Gastroesophageal sphincter (tissue), 4 donors: ENCODE results near the gene POLR3F. TPM values are rescaled to one million over a fixed set of nuclear protein-coding genes. Genes with fewer than 3 reads are reported as not detected.
"Not testable (repeated sequence)": the region's sequence is repeated elsewhere in the genome, so short reads cannot be mapped to it uniquely, and the experiment has no call there.

Experiments used
- ATAC-seq: fragments of 150-250 bp; one replicate; pipeline ENCODE4 v1.9.1; 2016; ENCODE audit warnings: mild to moderate bottlenecking, moderate library complexity
- H3K27ac ChIP-seq, 4 donors: fragments of 200-600 bp; sonication (generic) in 3 of 4; 1 replicate in 3 of 4; 2 replicates in 1 of 4; pipeline ENCODE4 v1.5.1; 2016 to 2019
- H3K27me3 ChIP-seq: fragments of 200-600 bp; sonication (generic); one replicate; pipeline ENCODE4 v1.5.1; 2019
- H3K36me3 ChIP-seq, 2 donors: fragments of 200-600 bp; sonication (generic); one replicate each; pipeline ENCODE4 v1.5.1; 2019; ENCODE audit warnings: control low read depth in 1 of 2
- H3K4me1 ChIP-seq, 3 donors: fragments of 200-600 bp; sonication (generic); 1 replicate in 2 of 3; 2 replicates in 1 of 3; pipeline ENCODE4 v1.5.1; 2016 to 2019; ENCODE audit warnings: control low read depth in 2 of 3
- H3K4me3 ChIP-seq, 2 donors: fragments of 200-600 bp; sonication (generic); one replicate each; pipeline ENCODE4 v1.5.1; 2019; ENCODE audit warnings: mild to moderate bottlenecking in 1 of 2, moderate library complexity in 1 of 2
- H3K9me3 ChIP-seq, 3 donors: fragments of 200-600 bp; sonication (generic); one replicate each; pipeline ENCODE4 v1.5.1; 2017 to 2019; ENCODE audit warnings: control low read depth in 2 of 3
- EP300 ChIP-seq: sonication (generic); formaldehyde crosslinking; IDR thresholded peaks from one replicate; pipeline ENCODE4 v1.6.1; 2017; ENCODE audit warnings: antibody characterized with exemption, mild to moderate bottlenecking
- POLR2A ChIP-seq, 2 donors: fragments of 450-650 bp; IDR thresholded peaks; one replicate each; pipeline ENCODE4 v1.6.1; 2017; ENCODE audit warnings: antibody characterized with exemption in 2 of 2, mild to moderate bottlenecking in 2 of 2, moderate library complexity in 1 of 2
- POLR2AphosphoS5 ChIP-seq: sonication (generic); formaldehyde crosslinking; IDR thresholded peaks from one replicate; pipeline ENCODE4 v1.6.1; 2017; ENCODE audit warnings: antibody characterized with exemption
- WGBS, 2 donors: methylation state at CpG; one replicate each; pipeline ENCODE4 v1.1.5; 2018; ENCODE audit warnings: low coverage in 1 of 2; 5-methylcytosine and 5-hydroxymethylcytosine counted together
- total RNA-seq, 4 donors: library from RNA; depleted of rRNA; stranded (reverse); fragments of >200 nt; gene quantifications; one replicate each; pipeline ENCODE4 v1.1.0, GENCODE V29; 2016
- TF ChIP-seq, protein P1 (sequence below), 4 experiments: fragments of 200-600 bp in 2 of 4; fragments of 450-650 bp in 2 of 4; sonication (generic) in 1 of 4; IDR thresholded peaks; one replicate each; pipeline ENCODE4 v1.5.1; 2017 to 2019; ENCODE audit warnings: antibody characterized with exemption in 4 of 4, mild to moderate bottlenecking in 2 of 4, moderate library complexity in 2 of 4

The POLR3F gene
- total RNA-seq, 4 donors from 2014 or later = 8.7 to 16.4 (median 13.1) TPM

DNA sequence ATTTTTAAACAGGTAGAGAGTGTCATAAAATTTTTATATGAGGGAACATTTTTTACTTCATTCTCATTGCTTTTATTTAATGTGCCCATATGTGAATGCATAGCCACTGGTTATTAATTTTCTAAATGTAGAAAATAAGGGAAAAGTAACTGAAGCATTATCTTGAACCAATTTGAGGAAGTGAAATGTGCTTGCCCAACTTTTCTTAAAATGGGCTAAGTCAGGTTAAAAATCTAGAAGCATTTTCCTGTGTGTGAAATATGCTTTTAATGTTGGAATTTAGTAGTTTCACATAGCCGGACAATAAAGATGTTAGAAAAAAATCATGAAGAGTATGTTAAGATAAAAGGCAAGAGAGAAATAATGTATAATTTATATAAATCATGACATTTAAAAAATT, 44.4 kb downstream of the POLR3F start:
- H3K9me3 ChIP-seq = no peaks in the 10 kb centered on the region
- ATAC-seq = no peak
- TF ChIP-seq POLR2AphosphoS5 (no peak), EP300 (no peak), POLR2A (IDR thresholded peaks at IDR 0.05) (no peak)
- TF ChIP-seq, protein P1, sequence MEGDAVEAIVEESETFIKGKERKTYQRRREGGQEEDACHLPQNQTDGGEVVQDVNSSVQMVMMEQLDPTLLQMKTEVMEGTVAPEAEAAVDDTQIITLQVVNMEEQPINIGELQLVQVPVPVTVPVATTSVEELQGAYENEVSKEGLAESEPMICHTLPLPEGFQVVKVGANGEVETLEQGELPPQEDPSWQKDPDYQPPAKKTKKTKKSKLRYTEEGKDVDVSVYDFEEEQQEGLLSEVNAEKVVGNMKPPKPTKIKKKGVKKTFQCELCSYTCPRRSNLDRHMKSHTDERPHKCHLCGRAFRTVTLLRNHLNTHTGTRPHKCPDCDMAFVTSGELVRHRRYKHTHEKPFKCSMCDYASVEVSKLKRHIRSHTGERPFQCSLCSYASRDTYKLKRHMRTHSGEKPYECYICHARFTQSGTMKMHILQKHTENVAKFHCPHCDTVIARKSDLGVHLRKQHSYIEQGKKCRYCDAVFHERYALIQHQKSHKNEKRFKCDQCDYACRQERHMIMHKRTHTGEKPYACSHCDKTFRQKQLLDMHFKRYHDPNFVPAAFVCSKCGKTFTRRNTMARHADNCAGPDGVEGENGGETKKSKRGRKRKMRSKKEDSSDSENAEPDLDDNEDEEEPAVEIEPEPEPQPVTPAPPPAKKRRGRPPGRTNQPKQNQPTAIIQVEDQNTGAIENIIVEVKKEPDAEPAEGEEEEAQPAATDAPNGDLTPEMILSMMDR (IDR thresholded peaks at IDR 0.05) = no peak
- no peak overlapping the region for H3K4me3 ChIP-seq
- peaks cover 0 to 67% of the 10 kb centered on the region in 2 donors for H3K36me3 ChIP-seq
- 62 to 93% methylated on average over 1 of the region's 1 CpG for WGBS, 2 donors
- no peaks in the 10 kb centered on the region for H3K27me3 ChIP-seq
- peaks cover 0 to 20% (median 7%) of the 10 kb centered on the region in 3 donors for H3K4me1 ChIP-seq
- no peak overlapping the region for H3K27ac ChIP-seq

DNA sequence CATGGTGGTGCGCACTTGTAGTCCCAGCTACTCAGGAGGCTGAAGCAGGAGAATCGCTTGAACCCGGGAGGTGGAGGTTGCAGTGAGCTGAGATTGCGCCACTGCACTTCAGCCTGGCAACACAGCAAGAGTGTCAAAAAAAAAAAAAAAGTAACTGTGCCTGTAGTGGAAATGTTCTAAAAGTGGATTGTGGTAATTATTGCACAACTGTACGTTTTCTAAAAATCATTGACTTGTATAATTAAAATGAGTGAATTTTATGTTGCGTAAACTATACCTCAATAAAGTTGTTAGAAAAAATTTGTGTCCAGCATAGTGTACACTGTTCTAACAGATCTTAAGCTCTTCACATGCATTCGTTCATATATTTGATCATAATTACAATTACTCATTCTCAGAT, 46.0 kb downstream of the POLR3F start:
- Histone ChIP-seq H3K27me3 (no peaks in the 10 kb centered on the region), H3K27ac (no peak overlapping the region), H3K4me1 (peaks cover 0 to 12% (median 7%) of the 10 kb centered on the region in 3 donors), H3K36me3 (peaks cover 0 to 83% of the 10 kb centered on the region in 2 donors), H3K4me3 (no peak overlapping the region), H3K9me3 (no peaks in the 10 kb centered on the region)
- TF ChIP-seq POLR2A (IDR thresholded peaks at IDR 0.05) = no peak
- no peak for TF ChIP-seq EP300
- TF ChIP-seq, protein P1 (IDR thresholded peaks at IDR 0.05) = no peak
- TF ChIP-seq POLR2AphosphoS5 = no peak
- 85 to 87% methylated on average over 5 to 7 of the region's 7 CpGs for WGBS, 2 donors
- no peak for ATAC-seq

DNA sequence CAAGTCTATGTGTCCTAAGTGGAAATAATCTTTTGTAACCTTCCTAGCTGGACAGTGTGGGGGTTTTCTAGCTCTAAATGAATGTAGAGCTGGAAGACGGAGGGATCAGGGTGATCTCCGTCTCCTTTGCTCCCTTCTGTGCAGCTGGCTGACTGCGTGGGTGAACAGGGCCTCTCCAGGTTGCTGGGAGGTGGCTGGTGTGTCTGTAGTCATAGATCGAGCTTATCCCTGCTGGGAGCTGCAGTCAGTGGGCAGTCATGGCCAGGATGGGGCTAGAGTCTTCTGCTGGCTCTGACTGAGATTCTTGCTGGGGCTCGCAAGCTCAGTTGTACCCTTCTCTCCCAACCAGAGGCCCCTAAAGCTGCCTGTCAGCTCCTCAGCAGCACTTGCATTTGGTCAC, 46.9 kb downstream of the POLR3F start:
- no peak for TF ChIP-seq POLR2A (IDR thresholded peaks at IDR 0.05)
- TF ChIP-seq, protein P1 (IDR thresholded peaks at IDR 0.05) = no peak
- TF ChIP-seq POLR2AphosphoS5 = no peak
- TF ChIP-seq EP300 = no peak
- H3K4me1 ChIP-seq = peaks cover 0 to 3% (median 0%) of the 10 kb centered on the region in 3 donors
- H3K9me3 ChIP-seq = no peaks in the 10 kb centered on the region
- WGBS, 2 donors = 88 to 100% methylated on average over 4 to 5 of the region's 5 CpGs
- no peak overlapping the region for H3K27ac ChIP-seq
- peaks cover 0 to 83% of the 10 kb centered on the region in 2 donors for H3K36me3 ChIP-seq
- no peaks in the 10 kb centered on the region for H3K27me3 ChIP-seq
- H3K4me3 ChIP-seq = no peak overlapping the region
- ATAC-seq = no peak

DNA sequence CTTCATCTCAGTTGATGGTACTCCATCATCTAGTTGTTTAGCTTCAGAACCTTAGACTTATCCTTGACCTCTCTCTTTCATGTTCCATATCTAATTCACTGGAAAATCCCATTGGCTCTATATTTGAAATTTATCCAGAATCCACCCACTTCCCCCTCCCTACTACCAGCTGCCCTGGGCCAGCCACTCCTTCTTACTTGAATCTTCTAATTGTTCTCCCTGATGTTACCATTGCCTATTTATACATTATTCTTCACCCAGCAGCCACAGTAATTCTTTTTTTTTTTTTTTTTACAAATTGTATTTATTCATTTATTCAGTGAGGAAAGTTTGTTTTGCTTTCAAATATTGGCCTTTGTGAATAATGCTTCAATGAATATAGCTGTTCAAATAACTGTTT, 48.8 kb downstream of the POLR3F start:
- TF ChIP-seq, protein P1 (IDR thresholded peaks at IDR 0.05) = no peak
- TF ChIP-seq POLR2A (IDR thresholded peaks at IDR 0.05) = no peak
- no peak for TF ChIP-seq EP300
- no peak for TF ChIP-seq POLR2AphosphoS5
- Histone ChIP-seq H3K36me3 (peaks cover 0 to 70% of the 10 kb centered on the region in 2 donors), H3K27me3 (no peaks in the 10 kb centered on the region), H3K9me3 (no peaks in the 10 kb centered on the region), H3K27ac (no peak overlapping the region), H3K4me3 (no peak overlapping the region), H3K4me1 (no peaks in the 10 kb centered on the region)
- no peak for ATAC-seq

DNA sequence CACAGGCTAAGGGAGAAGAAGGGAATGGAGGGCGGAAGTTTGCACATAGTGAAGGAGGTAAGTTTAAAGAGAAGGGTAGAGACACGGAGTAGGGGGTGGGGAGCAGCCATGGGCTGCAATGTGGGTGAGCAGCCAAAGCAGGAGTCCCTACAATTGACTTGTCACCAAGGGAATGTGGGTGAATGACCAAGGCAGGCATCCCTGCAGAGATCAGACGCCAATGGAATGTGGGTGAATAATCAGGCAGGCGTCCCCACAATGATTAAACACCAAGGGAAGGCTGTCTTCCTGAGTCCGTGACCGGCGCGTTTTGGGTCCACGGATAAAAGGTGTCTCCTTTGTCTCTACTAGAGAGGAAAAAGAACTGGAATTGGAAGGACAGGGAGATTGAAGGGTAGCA, 54.9 kb downstream of the POLR3F start:
- peaks cover 4 to 52% of the 10 kb centered on the region in 2 donors for H3K36me3 ChIP-seq
- H3K27me3 ChIP-seq, H3K27ac ChIP-seq, H3K4me1 ChIP-seq, H3K4me3 ChIP-seq, ATAC-seq, H3K9me3 ChIP-seq: not testable (repeated sequence)
- 96% methylated on average over 9 of the region's 9 CpGs for WGBS, 2 donors
